Activated T-helper 2 cell treated with anti-CD3 and anti-CD28 coated beads, Interferon-gamma antibody, Interleukin-2, Interleukin-4, amounts not matched to agents 10 μg/mL and 5 μg/mL and 100 μg/mL, durations not matched to agents 14 hours and 24 hours and 36 hours (primary cell): Measurements from ENCODE around the gene FASTK. TPM values are rescaled to one million over a fixed set of nuclear protein-coding genes. Genes with fewer than 3 reads are reported as not detected.

Experiments used
- DNase-seq: peaks from one replicate; pipeline ENCODE4 v3.0.0; 2021; ENCODE audit warnings: low spot score
- H3K27ac Mint-ChIP-seq: one replicate; pipeline ENCODE4 v1.8.0; 2021; ENCODE audit warnings: mixed read lengths
- H3K27me3 Mint-ChIP-seq: one replicate; pipeline ENCODE4 v1.8.0; 2021; ENCODE audit warnings: low read depth, mixed read lengths
- H3K36me3 Mint-ChIP-seq: one replicate; pipeline ENCODE4 v1.8.0; 2021; ENCODE audit warnings: low read depth, mixed read lengths
- H3K4me1 Mint-ChIP-seq: one replicate; pipeline ENCODE4 v1.8.0; 2021; ENCODE audit warnings: low read depth, mixed read lengths
- H3K4me3 Mint-ChIP-seq: one replicate; pipeline ENCODE4 v1.8.0; 2021; ENCODE audit warnings: low read depth, mild to moderate bottlenecking, moderate library complexity, mixed read lengths
- H3K9me3 Mint-ChIP-seq: one replicate; pipeline ENCODE4 v1.8.0; 2021; ENCODE audit warnings: mixed read lengths
- intact Hi-C: fragments of 100-400 bp; cut with micrococcal nuclease; formaldehyde crosslinking; loops from one replicate; pipeline ENCODE4 v1.15.1; 2023
- total RNA-seq: library from RNA; stranded (reverse); gene quantifications from 2 replicates; pipeline ENCODE4 v1.2.3, GENCODE V29; 2022

The FASTK gene
- total RNA-seq, 1 donor from 2014 or later, result 83.2 TPM

- Mint-ChIP-seq H3K27me3 (peaks cover 5% of the 10 kb centered on the region), H3K4me1 (no peaks in the 10 kb centered on the region), H3K27ac (no peak overlapping the region), H3K4me3 (peak overlapping the region; percentile 26), H3K9me3 (no peaks in the 10 kb centered on the region), H3K36me3 (no peaks in the 10 kb centered on the region)
- intact Hi-C loops, result no loop called here
- DNase-seq, result peak; percentile 13
Observed at GRCh38 chr7:151115121-151115835, 34.7 kb upstream of the FASTK start.

- H3K4me1 Mint-ChIP-seq, result no peaks in the 10 kb centered on the region
- intact Hi-C loops, result loop anchor here (5.0 kb wide), 1 partner anchor 217 kb away; no protein-coding TSS in a partner anchor
- no peaks in the 10 kb centered on the region for H3K36me3 Mint-ChIP-seq
- no peak overlapping the region for H3K27ac Mint-ChIP-seq
- peaks cover 5% of the 10 kb centered on the region for H3K27me3 Mint-ChIP-seq
- no peak for DNase-seq
- H3K9me3 Mint-ChIP-seq, result no peaks in the 10 kb centered on the region
- H3K4me3 Mint-ChIP-seq, result no peak overlapping the region
Observed at GRCh38 chr7:151114151-151115090, 33.8 kb upstream of the FASTK start.

GRCh38 chr7:151113344-151114150 is 32.9 kb upstream of the FASTK start:
- Mint-ChIP-seq H3K36me3 (no peaks in the 10 kb centered on the region), H3K4me3 (no peak overlapping the region), H3K9me3 (no peaks in the 10 kb centered on the region), H3K27me3 (peaks cover 5% of the 10 kb centered on the region), H3K27ac (no peak overlapping the region), H3K4me1 (no peaks in the 10 kb centered on the region)
- intact Hi-C loops, result loop anchor here (5.0 kb wide), 1 partner anchor 216 kb away; no protein-coding TSS in a partner anchor
- DNase-seq, result no peak

GRCh38 chr7:151110941-151111645 is 30.5 kb upstream of the FASTK start:
- Mint-ChIP-seq H3K36me3 (no peaks in the 10 kb centered on the region), H3K4me3 (no peak overlapping the region), H3K9me3 (no peaks in the 10 kb centered on the region), H3K4me1 (no peaks in the 10 kb centered on the region), H3K27ac (no peak overlapping the region), H3K27me3 (peaks cover 5% of the 10 kb centered on the region)
- intact Hi-C loops, result loop anchor here (1.0 to 5.0 kb wide), 3 partner anchors 23 to 214 kb away; partner anchors contain the start of gene ABCB8
- DNase-seq, result peak; percentile 55

- no peak overlapping the region for H3K4me3 Mint-ChIP-seq
- peaks cover 1% of the 10 kb centered on the region for H3K27me3 Mint-ChIP-seq
- no peaks in the 10 kb centered on the region for H3K36me3 Mint-ChIP-seq
- H3K4me1 Mint-ChIP-seq, result no peaks in the 10 kb centered on the region
- DNase-seq, result no peak
- intact Hi-C loops, result loop anchor here (5.0 kb wide), 1 partner anchor 213 kb away; no protein-coding TSS in a partner anchor
- no peaks in the 10 kb centered on the region for H3K9me3 Mint-ChIP-seq
- no peak overlapping the region for H3K27ac Mint-ChIP-seq
Observed at GRCh38 chr7:151110236-151110940, 29.8 kb upstream of the FASTK start.

- Mint-ChIP-seq H3K4me1 (no peaks in the 10 kb centered on the region), H3K4me3 (no peak overlapping the region), H3K36me3 (no peaks in the 10 kb centered on the region), H3K27ac (no peak overlapping the region), H3K27me3 (peaks cover 1% of the 10 kb centered on the region), H3K9me3 (no peaks in the 10 kb centered on the region)
- intact Hi-C loops, result loop anchor here (5.0 kb wide), 1 partner anchor 212 kb away; no protein-coding TSS in a partner anchor
- DNase-seq, result no peak
Observed at GRCh38 chr7:151109094-151110048, 28.8 kb upstream of the FASTK start.

GRCh38 chr7:151107882-151108281 is 27.3 kb upstream of the FASTK start:
- no peak overlapping the region for H3K27ac Mint-ChIP-seq
- no peaks in the 10 kb centered on the region for H3K4me1 Mint-ChIP-seq
- DNase-seq, result no peak
- no peak overlapping the region for H3K4me3 Mint-ChIP-seq
- no peaks in the 10 kb centered on the region for H3K9me3 Mint-ChIP-seq
- peaks cover under 1% of the 10 kb centered on the region for H3K27me3 Mint-ChIP-seq
- H3K36me3 Mint-ChIP-seq, result no peaks in the 10 kb centered on the region
- intact Hi-C loops, result no loop called here

GRCh38 chr7:151104411-151105235 is 24.0 kb upstream of the FASTK start:
- H3K9me3 Mint-ChIP-seq, result no peaks in the 10 kb centered on the region
- no peak overlapping the region for H3K27ac Mint-ChIP-seq
- no peaks in the 10 kb centered on the region for H3K4me1 Mint-ChIP-seq
- H3K27me3 Mint-ChIP-seq, result no peaks in the 10 kb centered on the region
- DNase-seq, result no peak
- no peaks in the 10 kb centered on the region for H3K36me3 Mint-ChIP-seq
- no peak overlapping the region for H3K4me3 Mint-ChIP-seq
- intact Hi-C loops, result no loop called here

GRCh38 chr7:151103973-151104372 is 23.4 kb upstream of the FASTK start:
- no peaks in the 10 kb centered on the region for H3K36me3 Mint-ChIP-seq
- intact Hi-C loops, result no loop called here
- no peak for DNase-seq
- H3K4me1 Mint-ChIP-seq, result no peaks in the 10 kb centered on the region
- H3K9me3 Mint-ChIP-seq, result no peaks in the 10 kb centered on the region
- no peaks in the 10 kb centered on the region for H3K27me3 Mint-ChIP-seq
- H3K27ac Mint-ChIP-seq, result no peak overlapping the region
- no peak overlapping the region for H3K4me3 Mint-ChIP-seq

GRCh38 chr7:151102991-151103390 is 22.4 kb upstream of the FASTK start:
- Mint-ChIP-seq H3K9me3 (no peaks in the 10 kb centered on the region), H3K4me1 (no peaks in the 10 kb centered on the region), H3K36me3 (no peaks in the 10 kb centered on the region), H3K27ac (peak overlapping the region; percentile 26), H3K27me3 (no peaks in the 10 kb centered on the region), H3K4me3 (no peak overlapping the region)
- intact Hi-C loops, result no loop called here
- no peak for DNase-seq
